Left hindlimb (tissue), 1 donor: ENCODE results near the gene CEP44.
"Not testable (repeated sequence)": the region's sequence is repeated elsewhere in the genome, so short reads cannot be mapped to it uniquely, and the experiment has no call there.

Experiments used
- DNase-seq: peaks from one replicate; pipeline ENCODE4 v3.0.0-alpha.2; 2018

Gene CEP44

GRCh38 chr4:174324725-174325124 is 41.0 kb downstream of the CEP44 start:
- DNase-seq: no peak

- no peak for DNase-seq
These were observed 49.2 kb downstream of the CEP44 start for GRCh38 chr4:174332741-174333493.

GRCh38 chr4:174334628-174335027 is 50.9 kb downstream of the CEP44 start:
- no peak for DNase-seq

GRCh38 chr4:174340714-174341113 is 57.0 kb downstream of the CEP44 start:
- DNase-seq: no peak

- no peak for DNase-seq
These were observed 65.4 kb downstream of the CEP44 start for GRCh38 chr4:174349156-174349555.

GRCh38 chr4:174352061-174352819 is 68.5 kb downstream of the CEP44 start:
- DNase-seq: no peak

- DNase-seq: no peak
These were observed 73.6 kb downstream of the CEP44 start for GRCh38 chr4:174357321-174357720.

GRCh38 chr4:174358410-174358809 is 74.7 kb downstream of the CEP44 start:
- DNase-seq: no peak

GRCh38 chr4:174358829-174359228 is 75.1 kb downstream of the CEP44 start:
- DNase-seq: no peak

- no peak for DNase-seq
These were observed 78.6 kb downstream of the CEP44 start for GRCh38 chr4:174362340-174362739.

- DNase-seq: not testable (repeated sequence)
These were observed 80.1 kb downstream of the CEP44 start for GRCh38 chr4:174363782-174364181.

- no peak for DNase-seq
These were observed 81.4 kb downstream of the CEP44 start for GRCh38 chr4:174365018-174365587.

- DNase-seq: no peak
These were observed 86.3 kb downstream of the CEP44 start for GRCh38 chr4:174369985-174370384.

GRCh38 chr4:174373821-174374220 is 90.1 kb downstream of the CEP44 start:
- peak; percentile 27 for DNase-seq

GRCh38 chr4:174375422-174375821 is 91.7 kb downstream of the CEP44 start:
- no peak for DNase-seq

- DNase-seq: no peak
These were observed 93.9 kb downstream of the CEP44 start for GRCh38 chr4:174377613-174378012.

GRCh38 chr4:174378951-174379350 is 95.2 kb downstream of the CEP44 start:
- DNase-seq: no peak

GRCh38 chr4:174380206-174380605 is 96.5 kb downstream of the CEP44 start:
- DNase-seq: not testable (repeated sequence)

- no peak for DNase-seq
These were observed 97.2 kb downstream of the CEP44 start for GRCh38 chr4:174380699-174381439.

- no peak for DNase-seq
These were observed 97.7 kb downstream of the CEP44 start for GRCh38 chr4:174381440-174381800.
